PC-9 (cell line): ENCODE data around the gene ARID5B.

Source experiments
- CTCF ChIP-seq: fragments of 200-600 bp; sonication (generic); conservative IDR thresholded peaks from 2 replicates; pipeline ENCODE4 v1.6.1; 2017; ENCODE audit warnings: mixed run types, antibody characterized with exemption, mild to moderate bottlenecking, moderate library complexity
- EZH2 ChIP-seq: fragments of 200-600 bp; sonication (generic); IDR thresholded peaks from 2 replicates; pipeline ENCODE4 v1.8.0; 2017; ENCODE audit warnings: antibody characterized with exemption, low read depth

GRCh38 chr10:61962971-61963370 lies 61.5 kb downstream of the ARID5B start:
- no peak for TF ChIP-seq CTCF
- TF ChIP-seq EZH2: no peak
